ENCODE measurements around the gene CISH. TPM values are rescaled to one million over a fixed set of nuclear protein-coding genes. Genes with fewer than 3 reads are reported as not detected.

Gene CISH
- total and polyA plus RNA-seq, 4 donors: 4.7 to 32.5 (median 24.3) TPM

DNA sequence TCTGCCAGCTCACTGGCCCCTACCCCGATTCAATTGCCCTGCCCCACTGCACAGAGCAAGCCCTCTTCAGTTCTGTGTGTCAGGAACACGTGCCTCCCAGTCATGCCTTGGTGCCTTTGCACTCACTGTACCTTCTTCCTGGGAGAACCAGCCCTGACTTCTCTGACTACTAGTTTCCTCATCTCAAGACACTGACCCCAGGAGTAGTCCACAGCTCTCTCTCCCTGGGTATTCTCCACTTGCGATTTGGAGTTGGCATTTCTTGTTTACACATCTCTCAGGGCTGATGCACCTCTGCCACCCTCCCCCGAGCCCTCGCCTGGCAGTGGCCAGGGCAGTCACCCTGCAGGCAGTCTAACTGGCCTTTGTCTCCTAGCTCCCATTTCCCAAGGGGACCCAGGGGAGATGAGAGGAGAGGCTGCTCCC lies 5.7 kb downstream of the CISH start:
- no peak for DNase-seq (ENCODE audit: low spot score)
- no peaks in the 10 kb centered on the region for H3K27me3 ChIP-seq (ENCODE audit: control insufficient read depth in 4 of 4, insufficient read depth in 4 of 4, low read length in 3 of 4)
- TF ChIP-seq JUND (IDR thresholded peaks at IDR 0.05) (no peak), GABPA (IDR thresholded peaks at IDR 0.05 in 1 of 2, conservative IDR thresholded peaks at IDR 0.05 in 1 of 2) (peak in 1 of 2 donors; percentile 23), FOXA2 (IDR thresholded peaks at IDR 0.05) (peak; percentile 79), RAD21 (IDR thresholded peaks at IDR 0.05) (peak in 1 of 2 donors; percentile 51), ZBTB33 (IDR thresholded peaks at IDR 0.05) (no peak), TAF1 (conservative IDR thresholded peaks at IDR 0.05) (no peak), FOXA1 (IDR thresholded peaks at IDR 0.05) (peak; percentile 82), SP1 (IDR thresholded peaks at IDR 0.05) (peak; percentile 80), EGR1 (IDR thresholded peaks at IDR 0.05; ENCODE audit: low read depth in 2 of 2) (peak in 1 of 2 donors; percentile 33), ATF3 (IDR thresholded peaks at IDR 0.05) (no peak), HNF4G (IDR thresholded peaks at IDR 0.05) (no peak), HNF4A (conservative IDR thresholded peaks at IDR 0.05) (peak; percentile 68 to 73), MAX (IDR thresholded peaks at IDR 0.05) (peak; percentile 45), RXRA (IDR thresholded peaks at IDR 0.05) (peak; percentile 78 to 80), NR2F2 (IDR thresholded peaks at IDR 0.05) (no peak), YY1 (IDR thresholded peaks at IDR 0.05) (peak; percentile 43)
- TF ChIP-seq, protein P1, sequence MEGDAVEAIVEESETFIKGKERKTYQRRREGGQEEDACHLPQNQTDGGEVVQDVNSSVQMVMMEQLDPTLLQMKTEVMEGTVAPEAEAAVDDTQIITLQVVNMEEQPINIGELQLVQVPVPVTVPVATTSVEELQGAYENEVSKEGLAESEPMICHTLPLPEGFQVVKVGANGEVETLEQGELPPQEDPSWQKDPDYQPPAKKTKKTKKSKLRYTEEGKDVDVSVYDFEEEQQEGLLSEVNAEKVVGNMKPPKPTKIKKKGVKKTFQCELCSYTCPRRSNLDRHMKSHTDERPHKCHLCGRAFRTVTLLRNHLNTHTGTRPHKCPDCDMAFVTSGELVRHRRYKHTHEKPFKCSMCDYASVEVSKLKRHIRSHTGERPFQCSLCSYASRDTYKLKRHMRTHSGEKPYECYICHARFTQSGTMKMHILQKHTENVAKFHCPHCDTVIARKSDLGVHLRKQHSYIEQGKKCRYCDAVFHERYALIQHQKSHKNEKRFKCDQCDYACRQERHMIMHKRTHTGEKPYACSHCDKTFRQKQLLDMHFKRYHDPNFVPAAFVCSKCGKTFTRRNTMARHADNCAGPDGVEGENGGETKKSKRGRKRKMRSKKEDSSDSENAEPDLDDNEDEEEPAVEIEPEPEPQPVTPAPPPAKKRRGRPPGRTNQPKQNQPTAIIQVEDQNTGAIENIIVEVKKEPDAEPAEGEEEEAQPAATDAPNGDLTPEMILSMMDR (IDR thresholded peaks at IDR 0.05; ENCODE audit: low read depth, low read length, missing input control): no peak
- TF ChIP-seq, protein P2, sequence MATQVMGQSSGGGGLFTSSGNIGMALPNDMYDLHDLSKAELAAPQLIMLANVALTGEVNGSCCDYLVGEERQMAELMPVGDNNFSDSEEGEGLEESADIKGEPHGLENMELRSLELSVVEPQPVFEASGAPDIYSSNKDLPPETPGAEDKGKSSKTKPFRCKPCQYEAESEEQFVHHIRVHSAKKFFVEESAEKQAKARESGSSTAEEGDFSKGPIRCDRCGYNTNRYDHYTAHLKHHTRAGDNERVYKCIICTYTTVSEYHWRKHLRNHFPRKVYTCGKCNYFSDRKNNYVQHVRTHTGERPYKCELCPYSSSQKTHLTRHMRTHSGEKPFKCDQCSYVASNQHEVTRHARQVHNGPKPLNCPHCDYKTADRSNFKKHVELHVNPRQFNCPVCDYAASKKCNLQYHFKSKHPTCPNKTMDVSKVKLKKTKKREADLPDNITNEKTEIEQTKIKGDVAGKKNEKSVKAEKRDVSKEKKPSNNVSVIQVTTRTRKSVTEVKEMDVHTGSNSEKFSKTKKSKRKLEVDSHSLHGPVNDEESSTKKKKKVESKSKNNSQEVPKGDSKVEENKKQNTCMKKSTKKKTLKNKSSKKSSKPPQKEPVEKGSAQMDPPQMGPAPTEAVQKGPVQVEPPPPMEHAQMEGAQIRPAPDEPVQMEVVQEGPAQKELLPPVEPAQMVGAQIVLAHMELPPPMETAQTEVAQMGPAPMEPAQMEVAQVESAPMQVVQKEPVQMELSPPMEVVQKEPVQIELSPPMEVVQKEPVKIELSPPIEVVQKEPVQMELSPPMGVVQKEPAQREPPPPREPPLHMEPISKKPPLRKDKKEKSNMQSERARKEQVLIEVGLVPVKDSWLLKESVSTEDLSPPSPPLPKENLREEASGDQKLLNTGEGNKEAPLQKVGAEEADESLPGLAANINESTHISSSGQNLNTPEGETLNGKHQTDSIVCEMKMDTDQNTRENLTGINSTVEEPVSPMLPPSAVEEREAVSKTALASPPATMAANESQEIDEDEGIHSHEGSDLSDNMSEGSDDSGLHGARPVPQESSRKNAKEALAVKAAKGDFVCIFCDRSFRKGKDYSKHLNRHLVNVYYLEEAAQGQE (IDR thresholded peaks at IDR 0.05): peak; percentile 54
- 33% methylated on average over 5 of the region's 5 CpGs for WGBS
- peak overlapping the region; percentile 84 to 94 for H3K27ac ChIP-seq (ENCODE audit: low read depth in 1 of 2, low read length in 2 of 2)
- peak overlapping the region in 1 of 3 donors; percentile 88 for H3K4me3 ChIP-seq (ENCODE audit: low read depth in 1 of 3, low read length in 3 of 3)
- H3K9me3 ChIP-seq (ENCODE audit: control insufficient read depth in 4 of 4, low read length in 3 of 4): no peaks in the 10 kb centered on the region
- peak overlapping the region in 1 of 2 donors; percentile 45 for H3K9ac ChIP-seq (ENCODE audit: low read depth in 1 of 2, low read length in 2 of 2)
- peaks cover 19 to 96% (median 71%) of the 10 kb centered on the region in 4 donors for H3K4me1 ChIP-seq (ENCODE audit: control insufficient read depth in 4 of 4, insufficient read depth in 4 of 4, low read length in 3 of 4)
- H3K36me3 ChIP-seq (ENCODE audit: control insufficient read depth in 4 of 4, insufficient read depth in 3 of 4, low read depth in 1 of 4, low read length in 3 of 4): peaks cover 9 to 24% (median 16%) of the 10 kb centered on the region in 4 donors

All from liver (tissue), 9 donors.